Neural progenitor cell (in vitro differentiated cells): Measurements from ENCODE around the gene SOX11.

ENCODE experiments used
- EZH2 ChIP-seq: fragments of 200-600 bp; sonication (generic); IDR thresholded peaks from 2 replicates; pipeline ENCODE4 v1.6.1; 2017; ENCODE audit warnings: antibody characterized with exemption, mild to moderate bottlenecking, moderate library complexity
- TF ChIP-seq, protein P1 (sequence below): fragments of 200-600 bp; sonication (generic); IDR thresholded peaks from 2 replicates; pipeline ENCODE4 v1.5.1; 2017; ENCODE audit warnings: antibody characterized with exemption, mild to moderate bottlenecking

DNA sequence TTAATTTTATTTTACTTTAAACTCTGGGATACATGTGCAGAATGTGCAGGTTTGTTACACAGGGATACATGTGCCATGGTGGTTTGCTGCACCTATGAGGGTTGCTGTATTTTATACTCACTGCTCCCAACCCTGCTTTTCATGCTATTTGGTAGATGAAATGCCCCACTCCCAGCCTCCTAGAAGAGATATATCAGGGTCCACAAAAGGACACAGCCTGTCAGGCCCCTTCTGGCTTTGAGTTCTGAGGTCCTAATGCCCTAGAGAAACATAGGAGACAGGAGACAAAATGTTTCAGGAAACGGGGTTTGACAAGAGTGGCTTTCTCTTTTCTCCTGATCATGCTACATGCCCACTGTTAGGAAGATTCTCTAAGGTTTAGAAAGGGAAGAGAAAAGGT, 27.1 kb upstream of the SOX11 start:
- TF ChIP-seq, protein P1, sequence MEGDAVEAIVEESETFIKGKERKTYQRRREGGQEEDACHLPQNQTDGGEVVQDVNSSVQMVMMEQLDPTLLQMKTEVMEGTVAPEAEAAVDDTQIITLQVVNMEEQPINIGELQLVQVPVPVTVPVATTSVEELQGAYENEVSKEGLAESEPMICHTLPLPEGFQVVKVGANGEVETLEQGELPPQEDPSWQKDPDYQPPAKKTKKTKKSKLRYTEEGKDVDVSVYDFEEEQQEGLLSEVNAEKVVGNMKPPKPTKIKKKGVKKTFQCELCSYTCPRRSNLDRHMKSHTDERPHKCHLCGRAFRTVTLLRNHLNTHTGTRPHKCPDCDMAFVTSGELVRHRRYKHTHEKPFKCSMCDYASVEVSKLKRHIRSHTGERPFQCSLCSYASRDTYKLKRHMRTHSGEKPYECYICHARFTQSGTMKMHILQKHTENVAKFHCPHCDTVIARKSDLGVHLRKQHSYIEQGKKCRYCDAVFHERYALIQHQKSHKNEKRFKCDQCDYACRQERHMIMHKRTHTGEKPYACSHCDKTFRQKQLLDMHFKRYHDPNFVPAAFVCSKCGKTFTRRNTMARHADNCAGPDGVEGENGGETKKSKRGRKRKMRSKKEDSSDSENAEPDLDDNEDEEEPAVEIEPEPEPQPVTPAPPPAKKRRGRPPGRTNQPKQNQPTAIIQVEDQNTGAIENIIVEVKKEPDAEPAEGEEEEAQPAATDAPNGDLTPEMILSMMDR, result no peak
- TF ChIP-seq EZH2, result no peak
